OCI-LY1 (cell line): Measurements from ENCODE around the gene NR1H3.
A peak's percentile ranks its signal among the peaks of the same experiment; 100 is the strongest.

Experiments
- H2AFZ ChIP-seq: fragments of 200-600 bp; sonication (generic), shearing (Covaris generic); 2 replicates; pipeline ENCODE4 v1.6.0; 2014; ENCODE audit warnings: antibody characterized with exemption, mild to moderate bottlenecking, low read length
- H3F3A ChIP-seq: fragments of 200-600 bp; sonication (generic), shearing (Covaris generic); 2 replicates; pipeline ENCODE4 v1.6.0; 2014; ENCODE audit warnings: mild to moderate bottlenecking, antibody characterized with exemption, low read length, moderate library complexity; ENCODE audit not compliant: insufficient read depth
- H3K27ac ChIP-seq: fragments of 200-600 bp; sonication (generic); 2 replicates; pipeline ENCODE4 v1.5.1; 2014; ENCODE audit warnings: low read length, mixed run types, mild to moderate bottlenecking, low read depth; ENCODE audit not compliant: poor library complexity, severe bottlenecking
- H3K27me3 ChIP-seq: fragments of 200-600 bp; sonication (generic); 2 replicates; pipeline ENCODE4 v1.6.0; 2014; ENCODE audit warnings: antibody characterized with exemption, mild to moderate bottlenecking, low read length, moderate library complexity; ENCODE audit not compliant: insufficient read depth
- H3K36me3 ChIP-seq: fragments of 200-600 bp; sonication (generic); 2 replicates; pipeline ENCODE4 v1.6.1; 2014; ENCODE audit warnings: mild to moderate bottlenecking, antibody characterized with exemption, low read length, moderate library complexity, mixed read lengths; ENCODE audit not compliant: insufficient read depth
- H3K4me1 ChIP-seq: fragments of 200-600 bp; sonication (generic); 2 replicates; pipeline ENCODE4 v1.5.1; 2014; ENCODE audit warnings: mild to moderate bottlenecking, low read length, moderate library complexity; ENCODE audit not compliant: insufficient read depth, severe bottlenecking
- H3K4me2 ChIP-seq: fragments of 200-600 bp; sonication (generic), shearing (Covaris generic); 2 replicates; pipeline ENCODE4 v1.6.1; 2014; ENCODE audit warnings: low read length
- H3K4me3 ChIP-seq: fragments of 200-600 bp; sonication (generic); 2 replicates; pipeline ENCODE4 v1.5.1; 2014; ENCODE audit warnings: low read length, low read depth, mild to moderate bottlenecking, mixed read lengths; ENCODE audit not compliant: poor library complexity, severe bottlenecking
- H3K79me2 ChIP-seq: fragments of 200-600 bp; shearing (Covaris generic); 2 replicates; pipeline ENCODE4 v1.6.1; 2016; ENCODE audit warnings: mixed run types, low read length, mixed read lengths; ENCODE audit not compliant: insufficient read depth
- H3K9ac ChIP-seq: fragments of 200-600 bp; sonication (generic), shearing (Covaris generic); 2 replicates; pipeline ENCODE4 v1.6.1; 2014; ENCODE audit warnings: mild to moderate bottlenecking, low read length, mixed read lengths
- H3K9me2 ChIP-seq: fragments of 200-600 bp; sonication (generic), shearing (Covaris generic); 2 replicates; pipeline ENCODE4 v1.6.1; 2014; ENCODE audit warnings: low read depth, mild to moderate bottlenecking, low read length, mixed read lengths
- H3K9me3 ChIP-seq: fragments of 200-600 bp; shearing (Covaris generic); 2 replicates; pipeline ENCODE4 v1.6.1; 2014; ENCODE audit warnings: low read length, mixed read lengths
- H4K20me1 ChIP-seq: fragments of 200-600 bp; sonication (generic), shearing (Covaris generic); 2 replicates; pipeline ENCODE4 v1.6.0; 2016; ENCODE audit warnings: mild to moderate bottlenecking, low read length; ENCODE audit not compliant: insufficient read depth
- CTCF ChIP-seq: fragments of 200-600 bp; sonication (generic), shearing (Covaris generic); IDR thresholded peaks from 2 replicates; pipeline ENCODE4 v1.5.1; 2017; ENCODE audit warnings: mild to moderate bottlenecking, antibody characterized with exemption, low read length, moderate library complexity, mixed read lengths
- EZH2 ChIP-seq: fragments of 200-600 bp; sonication (generic), shearing (Covaris generic); IDR thresholded peaks from 2 replicates; pipeline ENCODE4 v1.8.0; 2017; ENCODE audit warnings: borderline replicate concordance, mixed run types, mild to moderate bottlenecking, antibody characterized with exemption, low read length, moderate library complexity, mixed read lengths

Gene NR1H3

GRCh38 chr11:47248664-47249377 is 9.0 kb upstream of the NR1H3 start, which contains the start of gene ACP2:
ACP2 (minus strand) TSS chr11:47248814; CDS start chr11:47248789, 25 bp downstream.
- peak within 1 kb of the TSS; percentile 100 for H3K4me2 ChIP-seq
- 0 out of 2 replicates have a peak, but pooled peaks cover 4% of the 10 kb centered on the region for H3K79me2 ChIP-seq
- H4K20me1 ChIP-seq: no peaks in the 10 kb centered on the region
- H3K36me3 ChIP-seq: peaks cover 24% of the 10 kb centered on the region; the same call in 1 of the 2 replicates
- H3K9me2 ChIP-seq: no peaks in the 10 kb centered on the region
- peak within 1 kb of the TSS; percentile 98 for H3K9ac ChIP-seq
- no peaks in the 10 kb centered on the region for H3K9me3 ChIP-seq
- H3K27ac ChIP-seq: peak within 1 kb of the TSS; percentile 60
- peak within 1 kb of the TSS; percentile 97 for H3K4me3 ChIP-seq
- H3K27me3 ChIP-seq: no peaks in the 10 kb centered on the region
- H3F3A ChIP-seq: no peaks in the 10 kb centered on the region
- H2AFZ ChIP-seq: peak within 1 kb of the TSS; percentile 93; the same call in 1 of the 2 replicates
- peak; percentile 59; the same call in 1 of the 2 replicates for TF ChIP-seq CTCF
- no peak for TF ChIP-seq EZH2
- H3K4me1 ChIP-seq: peaks cover 21% of the 10 kb centered on the region

DNA sequence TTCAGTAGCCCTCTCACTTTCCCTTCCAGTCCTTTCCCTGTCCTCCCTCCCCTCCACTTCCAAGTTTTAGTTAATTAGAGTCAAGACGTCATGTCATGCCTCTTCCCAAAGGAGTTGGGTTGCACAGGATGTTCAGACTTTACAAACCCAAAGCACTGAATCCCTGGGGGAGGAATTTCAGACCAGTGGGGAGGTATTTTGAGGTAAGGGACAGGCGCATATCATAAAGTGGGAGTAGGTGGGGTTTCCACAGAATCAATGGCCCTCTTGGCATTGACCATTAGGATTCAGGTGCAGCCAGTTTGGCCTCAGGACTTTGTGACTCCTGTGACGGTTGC is 8.4 kb upstream of the NR1H3 start:
- TF ChIP-seq CTCF: no peak
- H3K27me3 ChIP-seq: no peaks in the 10 kb centered on the region
- H3K79me2 ChIP-seq: 0 out of 2 replicates have a peak, but pooled peaks cover 4% of the 10 kb centered on the region
- H3K4me1 ChIP-seq: peaks cover 21% of the 10 kb centered on the region
- H3K36me3 ChIP-seq: peaks cover 24% of the 10 kb centered on the region; the same call in 1 of the 2 replicates
- H3K27ac ChIP-seq: peak overlapping the region; percentile 60
- H4K20me1 ChIP-seq: no peaks in the 10 kb centered on the region
- H3K9ac ChIP-seq: peak overlapping the region; percentile 98
- H3F3A ChIP-seq: no peaks in the 10 kb centered on the region
- H3K9me2 ChIP-seq: no peaks in the 10 kb centered on the region
- peak overlapping the region; percentile 100 for H3K4me2 ChIP-seq
- H3K9me3 ChIP-seq: no peaks in the 10 kb centered on the region
- peak overlapping the region; percentile 97 for H3K4me3 ChIP-seq
- H2AFZ ChIP-seq: 0 out of 2 replicates have a peak overlapping the region, but pooled peaks have one; percentile 1

GRCh38 chr11:47251751-47252150 is 6.0 kb upstream of the NR1H3 start:
- Histone ChIP-seq H3K9me2 (no peaks in the 10 kb centered on the region), H3K4me1 (peaks cover 21% of the 10 kb centered on the region), H3K9ac (no peak overlapping the region), H3K27ac (no peak overlapping the region), H3K27me3 (no peaks in the 10 kb centered on the region), H3K9me3 (no peaks in the 10 kb centered on the region), H3K4me3 (no peak overlapping the region), H3F3A (no peaks in the 10 kb centered on the region), H2AFZ (no peak overlapping the region), H3K79me2 (0 out of 2 replicates have a peak, but pooled peaks cover 4% of the 10 kb centered on the region), H3K4me2 (no peak overlapping the region), H4K20me1 (no peaks in the 10 kb centered on the region), H3K36me3 (peaks cover 6% of the 10 kb centered on the region; the same call in 1 of the 2 replicates)
- TF ChIP-seq EZH2 (no peak), CTCF (no peak)
